PC-9 (cell line): ENCODE results near the gene OPA1.

Source experiments
- EZH2 ChIP-seq: fragments of 200-600 bp; sonication (generic); IDR thresholded peaks from 2 replicates; pipeline ENCODE4 v1.8.0; 2017; ENCODE audit warnings: antibody characterized with exemption, low read depth
- TF ChIP-seq, protein P1 (sequence below): fragments of 200-600 bp; sonication (generic); conservative IDR thresholded peaks from 2 replicates; pipeline ENCODE4 v1.6.1; 2017; ENCODE audit warnings: mixed run types, antibody characterized with exemption, mild to moderate bottlenecking, moderate library complexity

DNA sequence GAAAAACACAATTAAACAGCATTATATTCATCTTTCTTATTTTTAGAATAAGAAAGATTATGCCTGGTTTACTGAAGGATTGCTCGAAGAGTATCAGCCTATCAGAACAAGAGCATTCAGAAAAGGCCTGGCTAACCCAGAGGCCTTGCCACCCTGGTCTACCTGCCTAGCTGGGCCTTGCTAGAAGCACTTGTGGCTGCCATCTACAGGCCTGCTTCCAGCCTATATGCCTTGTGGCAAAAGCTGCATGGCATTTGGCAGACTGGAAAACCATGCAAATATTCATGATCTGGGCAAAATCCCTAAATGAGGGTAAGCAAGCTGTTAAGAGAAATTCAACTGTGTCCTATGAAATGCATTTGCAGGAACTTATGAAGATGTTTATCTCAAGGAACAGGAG is 29.0 kb upstream of the OPA1 start:
- TF ChIP-seq, protein P1, sequence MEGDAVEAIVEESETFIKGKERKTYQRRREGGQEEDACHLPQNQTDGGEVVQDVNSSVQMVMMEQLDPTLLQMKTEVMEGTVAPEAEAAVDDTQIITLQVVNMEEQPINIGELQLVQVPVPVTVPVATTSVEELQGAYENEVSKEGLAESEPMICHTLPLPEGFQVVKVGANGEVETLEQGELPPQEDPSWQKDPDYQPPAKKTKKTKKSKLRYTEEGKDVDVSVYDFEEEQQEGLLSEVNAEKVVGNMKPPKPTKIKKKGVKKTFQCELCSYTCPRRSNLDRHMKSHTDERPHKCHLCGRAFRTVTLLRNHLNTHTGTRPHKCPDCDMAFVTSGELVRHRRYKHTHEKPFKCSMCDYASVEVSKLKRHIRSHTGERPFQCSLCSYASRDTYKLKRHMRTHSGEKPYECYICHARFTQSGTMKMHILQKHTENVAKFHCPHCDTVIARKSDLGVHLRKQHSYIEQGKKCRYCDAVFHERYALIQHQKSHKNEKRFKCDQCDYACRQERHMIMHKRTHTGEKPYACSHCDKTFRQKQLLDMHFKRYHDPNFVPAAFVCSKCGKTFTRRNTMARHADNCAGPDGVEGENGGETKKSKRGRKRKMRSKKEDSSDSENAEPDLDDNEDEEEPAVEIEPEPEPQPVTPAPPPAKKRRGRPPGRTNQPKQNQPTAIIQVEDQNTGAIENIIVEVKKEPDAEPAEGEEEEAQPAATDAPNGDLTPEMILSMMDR: no peak; the same call in 1 of the 2 replicates
- no peak for TF ChIP-seq EZH2
